Kidney (tissue), 14 donors: ENCODE measurements around the gene FDPS. TPM values are rescaled to one million over a fixed set of nuclear protein-coding genes. Genes with fewer than 3 reads are reported as not detected.

Source experiments
- DNase-seq, 5 donors: peaks; one replicate each; pipeline ENCODE4 v3.0.0-alpha.2; 2013 to 2020
- FAIRE-seq: peaks from 2 replicates; lab custom pipeline; 2012; peaks lifted over from hg19 to GRCh38; lab: Jason Lieb, UNC
- H3K27ac ChIP-seq, 2 donors: one replicate each; pipeline ENCODE4 v1.7.0; 2013; ENCODE audit warnings: low read depth in 2 of 2, low read length in 2 of 2, inconsistent platforms in 1 of 2
- H3K27me3 ChIP-seq: one replicate; pipeline ENCODE4 v1.7.1; 2013; ENCODE audit warnings: low read length, inconsistent platforms; ENCODE audit not compliant: control insufficient read depth, insufficient read depth
- H3K36me3 ChIP-seq, 3 donors: one replicate each; pipeline versions ENCODE4 v1.7.0 to v1.7.1; 2013; ENCODE audit warnings: low read length in 3 of 3, control low read depth in 1 of 3, inconsistent platforms in 1 of 3; ENCODE audit not compliant: insufficient read depth in 3 of 3, control insufficient read depth in 2 of 3
- H3K4me1 ChIP-seq, 3 donors: one replicate each; pipeline versions ENCODE4 v1.7.0 to v1.7.1; 2013; ENCODE audit warnings: low read length in 3 of 3, inconsistent platforms in 1 of 3, low read depth in 1 of 3; ENCODE audit not compliant: control insufficient read depth in 2 of 3, insufficient read depth in 2 of 3
- H3K4me3 ChIP-seq, 3 donors: one replicate each; pipeline versions ENCODE4 v1.7.0 to v1.8.1; 2013; ENCODE audit warnings: low read length in 3 of 3, control low read depth in 1 of 3, inconsistent platforms in 1 of 3
- H3K9ac ChIP-seq, 3 donors: one replicate each; pipeline versions ENCODE4 v1.7.0 to v1.7.1; 2013; ENCODE audit warnings: low read length in 3 of 3, control low read depth in 1 of 3, inconsistent platforms in 1 of 3
- H3K9me3 ChIP-seq, 3 donors: one replicate each; pipeline versions ENCODE4 v1.7.0 to v1.7.1; 2013; ENCODE audit warnings: low read length in 3 of 3, control low read depth in 1 of 3, inconsistent platforms in 1 of 3; ENCODE audit not compliant: control insufficient read depth in 2 of 3, insufficient read depth in 1 of 3
- CTCF ChIP-seq: IDR thresholded peaks from 3 replicates; pipeline ENCODE4 v1.5.1; 2012; ENCODE audit warnings: mild to moderate bottlenecking, moderate library complexity, borderline replicate concordance; ENCODE audit not compliant: insufficient read depth; ENCODE audit errors: extremely low read depth
- intact Hi-C: fragments of 100-400 bp; cut with DNase I; formaldehyde crosslinking; loops from one replicate; pipeline ENCODE4 v1.11.1; 2022
- polyA plus RNA-seq: library from polyadenylated mRNA; stranded (reverse); fragments of 350-450 nt; fragmentation: Illumina TruSeq; extraction: RNeasy Lipid Tissue Mini Kit (QIAGEN cat#74804); gene quantifications from one replicate; pipeline ENCODE4 v1.2.3, GENCODE V29; 2014; ENCODE audit warnings: low read depth, low replicate concordance; ENCODE audit not compliant: insufficient read depth
- total RNA-seq: library from RNA; stranded (reverse); fragmentation: NEBNext Ultra II Directional; extraction: Animal tissue kit (Norgen Biotek cat#: 25700); gene quantifications from one replicate; pipeline ENCODE4 v1.2.1, GENCODE V29; 2021
- donor health status: control.
- donor health status: control.
- donor health status: control.
- donor health status: control.
- donor health status: control.
- donor health status: DM: yes; HTN: yes; CAD: no.
- donor health status: Normal renal cell carcinoma (clear cell type).

The FDPS gene
- total and polyA plus RNA-seq, 2 donors from 2014 or later = 112 to 184 TPM

GRCh38 chr1:155295942-155296267 is 12.8 kb upstream of the FDPS start:
- Histone ChIP-seq H3K9me3 (no peaks in the 10 kb centered on the region), H3K9ac (no peak overlapping the region), H3K27me3 (peaks cover 19% of the 10 kb centered on the region), H3K4me3 (no peak overlapping the region), H3K36me3 (no peaks in the 10 kb centered on the region), H3K4me1 (no peaks in the 10 kb centered on the region), H3K27ac (no peak overlapping the region)
- intact Hi-C loops = no loop called here
- no peak for TF ChIP-seq CTCF
- FAIRE-seq (no peak), DNase-seq (no peak)

GRCh38 chr1:155296661-155297060 is 12.0 kb upstream of the FDPS start:
- FAIRE-seq (no peak), DNase-seq (no peak)
- Histone ChIP-seq H3K27ac (no peak overlapping the region), H3K4me1 (no peaks in the 10 kb centered on the region), H3K27me3 (peaks cover 19% of the 10 kb centered on the region), H3K4me3 (no peak overlapping the region), H3K36me3 (no peaks in the 10 kb centered on the region), H3K9me3 (no peaks in the 10 kb centered on the region), H3K9ac (no peak overlapping the region)
- intact Hi-C loops = no loop called here
- no peak for TF ChIP-seq CTCF

- FAIRE-seq (no peak), DNase-seq (peak in 1 of 5 donors; percentile 8)
- H3K4me3 ChIP-seq = no peak overlapping the region
- H3K4me1 ChIP-seq = no peaks in the 10 kb centered on the region
- no peak overlapping the region for H3K27ac ChIP-seq
- peaks cover 19% of the 10 kb centered on the region for H3K27me3 ChIP-seq
- TF ChIP-seq CTCF = no peak
- H3K9me3 ChIP-seq = no peaks in the 10 kb centered on the region
- intact Hi-C loops = no loop called here
- no peaks in the 10 kb centered on the region for H3K36me3 ChIP-seq
- no peak overlapping the region for H3K9ac ChIP-seq
Measured at GRCh38 chr1:155297384-155297783, 11.3 kb upstream of the FDPS start.

- intact Hi-C loops = no loop called here
- no peak for TF ChIP-seq CTCF
- DNase-seq = no peak
- no peak overlapping the region for H3K27ac ChIP-seq
- no peak for FAIRE-seq
- no peaks in the 10 kb centered on the region for H3K9me3 ChIP-seq
- no peaks in the 10 kb centered on the region for H3K36me3 ChIP-seq
- H3K9ac ChIP-seq = no peak overlapping the region
- peak overlapping the region in 2 of 3 donors; percentile 19 to 49 for H3K4me3 ChIP-seq
- H3K27me3 ChIP-seq = peaks cover 10% of the 10 kb centered on the region
- no peaks in the 10 kb centered on the region for H3K4me1 ChIP-seq
Measured at GRCh38 chr1:155300024-155300423, 8.6 kb upstream of the FDPS start.
